GM21825 (cell line): ENCODE results near the gene S100Z.
"Not testable (repeated sequence)": the region's sequence is repeated elsewhere in the genome, so short reads cannot be mapped to it uniquely, and the experiment has no call there.

Source experiments
- ATAC-seq: cut with Tn5 transposase; IDR thresholded peaks from one replicate; pipeline ENCODE4 v1.9.1; 2021; ENCODE audit warnings: mild to moderate bottlenecking, moderate library complexity; ENCODE audit not compliant: unreplicated experiment

The S100Z gene

GRCh38 chr5:76849419-76850291, at the start of gene S100Z:
S100Z (plus strand) TSS chr5:76850014; CDS start chr5:76875360, 25,346 bp downstream.
- ATAC-seq = no peak

GRCh38 chr5:76800579-76800978, 49.2 kb upstream of the S100Z start:
- no peak for ATAC-seq

- no peak for ATAC-seq
These were observed 48.5 kb upstream of the S100Z start for GRCh38 chr5:76801159-76801802.

GRCh38 chr5:76801803-76802195, 48.0 kb upstream of the S100Z start:
- no peak for ATAC-seq

- ATAC-seq = no peak
These were observed 45.5 kb upstream of the S100Z start for GRCh38 chr5:76804266-76804665.

GRCh38 chr5:76805821-76806505, 43.9 kb upstream of the S100Z start:
- ATAC-seq = no peak

- no peak for ATAC-seq
These were observed 42.5 kb upstream of the S100Z start for GRCh38 chr5:76807296-76807695.

- no peak for ATAC-seq
These were observed 41.6 kb upstream of the S100Z start for GRCh38 chr5:76808141-76808691.

GRCh38 chr5:76809141-76809540, 40.7 kb upstream of the S100Z start:
- no peak for ATAC-seq

- no peak for ATAC-seq
These were observed 39.6 kb upstream of the S100Z start for GRCh38 chr5:76810236-76810635.

GRCh38 chr5:76811214-76811613, 38.6 kb upstream of the S100Z start:
- ATAC-seq = no peak

GRCh38 chr5:76812209-76812608, 37.6 kb upstream of the S100Z start:
- not testable (repeated sequence) for ATAC-seq

- no peak for ATAC-seq
These were observed 35.7 kb upstream of the S100Z start for GRCh38 chr5:76813982-76814562.

- ATAC-seq = no peak
These were observed 33.5 kb upstream of the S100Z start for GRCh38 chr5:76816110-76816831.

GRCh38 chr5:76818844-76819831, 30.7 kb upstream of the S100Z start, which contains the start of gene F2RL1:
F2RL1 (plus strand) TSS chr5:76819030; CDS start chr5:76819183, 153 bp downstream.
- ATAC-seq = no peak

GRCh38 chr5:76819851-76820525, 29.8 kb upstream of the S100Z start:
- ATAC-seq = no peak

- ATAC-seq = no peak
These were observed 29.3 kb upstream of the S100Z start for GRCh38 chr5:76820526-76820890.

- ATAC-seq = no peak
These were observed 28.7 kb upstream of the S100Z start for GRCh38 chr5:76821136-76821535.
